SK-N-MC (cell line): ENCODE measurements around the gene PSMD11.

Experiments
- EZH2 ChIP-seq: fragments of 200-600 bp; sonication (generic); IDR thresholded peaks from one replicate; pipeline ENCODE4 v1.6.1; 2017; ENCODE audit warnings: antibody characterized with exemption
- FOXP2 ChIP-seq: optimal IDR thresholded peaks from 2 replicates; pipeline ENCODE3; 2011; ENCODE audit warnings: mild to moderate bottlenecking, moderate library complexity; ENCODE audit not compliant: insufficient read depth; ENCODE audit errors: extremely low read length, control extremely low read depth
- POLR2AphosphoS5 ChIP-seq: IDR thresholded peaks from 2 replicates; pipeline ENCODE4 v1.6.1; 2012; ENCODE audit warnings: mild to moderate bottlenecking, low read depth, low read length, borderline replicate concordance

GRCh38 chr17:32481193-32481592 lies 36.9 kb downstream of the PSMD11 start:
- TF ChIP-seq EZH2 (no peak), FOXP2 (no peak), POLR2AphosphoS5 (no peak)
